ENCODE measurements around the gene RNF115.
"Not testable (repeated sequence)": the region's sequence is repeated elsewhere in the genome, so short reads cannot be mapped to it uniquely, and the experiment has no call there.

RNF115 gene

GRCh38 chr1:145823565-145824498 is at the start of gene RNF115, which contains the start of gene POLR3C:
Gene RNF115 (minus strand): TSS chr1:145824095. CDS start chr1:145823873, 222 bp downstream.
Gene POLR3C (plus strand): TSS chr1:145824200. CDS start chr1:145825777, 1,577 bp downstream.
- peak; percentile 95 to 97 for DNase-seq

GRCh38 chr1:145871994-145872924 is 48.4 kb upstream of the RNF115 start:
- DNase-seq = no peak

- DNase-seq = no peak
Measured at GRCh38 chr1:145868232-145868631, 44.3 kb upstream of the RNF115 start.

- DNase-seq = no peak
Measured at GRCh38 chr1:145863282-145864018, 39.6 kb upstream of the RNF115 start.

- DNase-seq = peak; percentile 83 to 89
Measured at GRCh38 chr1:145859491-145860023, 35.7 kb upstream of the RNF115 start.

GRCh38 chr1:145858901-145859490 is 35.1 kb upstream of the RNF115 start, which contains the start of gene PIAS3:
Gene PIAS3 (minus strand): TSS chr1:145859081. CDS start chr1:145858990, 91 bp downstream.
- DNase-seq = peak; percentile 93 to 99

- peak in 1 of 2 experiments; percentile 40 for DNase-seq
Measured at GRCh38 chr1:145858238-145858900, 34.5 kb upstream of the RNF115 start.

GRCh38 chr1:145857170-145857569 is 33.3 kb upstream of the RNF115 start:
- DNase-seq = no peak

GRCh38 chr1:145855426-145855948 is 31.6 kb upstream of the RNF115 start:
- DNase-seq = no peak

- DNase-seq = no peak
Measured at GRCh38 chr1:145849356-145850160, 25.7 kb upstream of the RNF115 start.

- DNase-seq = no peak
Measured at GRCh38 chr1:145847827-145848226, 23.9 kb upstream of the RNF115 start.

- DNase-seq = no peak
Measured at GRCh38 chr1:145846201-145846612, 22.3 kb upstream of the RNF115 start.

GRCh38 chr1:145845514-145846161 is 21.7 kb upstream of the RNF115 start, which contains the start of gene NUDT17:
Gene NUDT17 (plus strand): TSS chr1:145845630. CDS start chr1:145845641, 11 bp downstream.
- peak; percentile 81 to 82 for DNase-seq

- no peak for DNase-seq
Measured at GRCh38 chr1:145845144-145845513, 21.2 kb upstream of the RNF115 start.

GRCh38 chr1:145843031-145843430 is 19.1 kb upstream of the RNF115 start:
- DNase-seq = no peak

- DNase-seq = no peak
Measured at GRCh38 chr1:145837656-145838055, 13.8 kb upstream of the RNF115 start.

GRCh38 chr1:145830810-145831209 is 6.9 kb upstream of the RNF115 start:
- DNase-seq = not testable (repeated sequence)

GRCh38 chr1:145828367-145829026 is 4.6 kb upstream of the RNF115 start:
- DNase-seq = no peak

- no peak for DNase-seq
Measured at GRCh38 chr1:145827966-145828365, 4.1 kb upstream of the RNF115 start.

All from NCI-H187 (cell line).